Midbrain (tissue), 1 donor: ENCODE data around the gene CNPY3.
A peak's percentile ranks its signal among the peaks of the same experiment; 100 is the strongest.
"Not testable (repeated sequence)": the region's sequence is repeated elsewhere in the genome, so short reads cannot be mapped to it uniquely, and the experiment has no call there.

Source experiments
- DNase-seq: peaks from one replicate; lab custom pipeline; 2025; lab: John Stamatoyannopoulos, UW

CNPY3 gene

GRCh38 chr6:42915732-42916131, 13.5 kb upstream of the CNPY3 start, which contains the start of gene PTCRA:
Gene PTCRA, plus strand, starts transcription at chr6:42916053. Its CDS starts 17 bp downstream, at chr6:42916070.
- DNase-seq, result no peak

DNA sequence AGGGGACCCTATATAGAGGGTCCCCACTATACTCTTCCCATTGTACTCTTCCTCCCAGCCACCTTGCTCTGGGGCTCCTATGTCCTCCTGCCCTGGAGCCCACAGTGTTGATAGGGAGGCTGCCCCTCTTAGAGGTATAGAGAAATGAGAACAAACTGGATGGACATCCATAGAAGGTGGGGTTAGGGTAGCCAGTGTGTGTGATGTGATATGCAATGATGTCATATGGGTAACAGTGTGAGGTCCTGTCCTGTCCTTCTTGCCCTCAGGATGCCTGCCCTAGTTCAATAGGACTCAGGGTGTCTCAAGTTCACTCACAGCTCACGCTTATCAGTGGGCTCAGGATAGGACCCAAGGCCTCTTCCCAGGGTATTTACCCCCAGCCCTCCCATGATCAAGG, 13.0 kb upstream of the CNPY3 start:
- no peak for DNase-seq

- no peak for DNase-seq
Observed at GRCh38 chr6:42921801-42922200, 7.5 kb upstream of the CNPY3 start.

DNA sequence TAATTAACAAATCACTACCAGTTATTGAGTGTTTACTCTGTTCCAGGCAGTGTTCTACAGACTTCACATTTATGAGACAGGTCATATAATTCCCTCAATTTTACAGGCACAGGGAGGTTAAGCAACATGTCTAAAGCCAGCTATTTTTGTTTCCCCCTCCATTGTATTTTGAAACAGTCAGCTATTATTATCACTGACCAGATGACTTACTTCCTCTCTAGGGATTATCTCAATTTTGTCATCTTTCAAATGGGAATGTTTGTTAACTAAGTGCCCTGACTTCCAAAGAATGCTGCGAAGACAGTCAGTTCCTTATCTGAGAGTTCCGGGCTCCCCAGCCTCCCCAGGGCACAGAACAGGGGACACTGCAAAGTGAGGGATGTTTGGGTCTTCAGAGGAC, 5.6 kb upstream of the CNPY3 start:
- no peak for DNase-seq

- no peak for DNase-seq
Observed at GRCh38 chr6:42925248-42925857, 3.9 kb upstream of the CNPY3 start.

DNA sequence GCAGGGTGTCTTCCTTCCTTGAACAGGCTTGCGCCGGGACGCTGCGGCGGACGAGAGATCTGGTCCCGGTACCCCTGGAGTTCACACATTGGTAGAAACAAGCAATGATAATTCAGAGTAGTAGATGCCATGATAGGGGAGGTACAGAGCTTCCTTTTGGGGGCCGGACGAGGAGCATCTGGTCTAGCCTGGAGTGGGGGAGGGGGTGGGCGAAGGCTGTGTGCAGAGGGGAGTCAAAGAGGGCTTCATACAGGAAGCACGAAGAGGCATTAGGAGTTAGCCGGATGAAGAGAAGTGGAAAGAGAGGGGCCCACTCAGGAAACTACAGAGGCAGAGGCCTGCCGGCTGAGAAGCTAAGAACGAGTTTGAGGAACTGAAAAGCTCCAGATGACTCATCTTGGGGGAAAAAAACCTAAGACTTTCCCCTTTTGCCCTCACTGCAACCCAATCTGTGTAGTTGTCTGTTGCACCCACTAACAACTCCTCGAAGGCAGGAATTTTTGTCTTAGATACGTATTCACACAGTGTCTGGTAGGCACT, 611 bp downstream of the CNPY3 start:
- DNase-seq, result peak; percentile 43

GRCh38 chr6:42932412-42932811, 3.1 kb downstream of the CNPY3 start:
- no peak for DNase-seq

DNA sequence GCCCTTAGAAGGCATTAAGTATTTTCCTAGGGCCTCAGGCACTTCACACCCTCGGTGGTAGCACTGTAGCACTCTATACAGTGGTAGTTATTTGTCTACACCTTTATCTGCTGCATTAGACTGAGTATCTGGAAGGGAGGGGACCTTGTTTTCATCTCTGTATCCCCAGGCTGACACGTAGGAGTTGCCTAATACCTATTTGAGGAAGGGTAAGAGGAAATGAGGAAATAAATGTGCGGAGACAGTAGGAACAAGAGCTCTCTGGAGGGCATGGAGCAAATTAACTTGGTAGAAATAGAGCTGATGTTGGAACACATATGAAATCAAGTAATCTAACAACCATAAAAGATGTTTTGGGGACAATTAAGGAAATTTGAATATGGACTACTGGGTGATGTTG, 3.9 kb downstream of the CNPY3 start:
- DNase-seq, result peak; percentile 14

DNA sequence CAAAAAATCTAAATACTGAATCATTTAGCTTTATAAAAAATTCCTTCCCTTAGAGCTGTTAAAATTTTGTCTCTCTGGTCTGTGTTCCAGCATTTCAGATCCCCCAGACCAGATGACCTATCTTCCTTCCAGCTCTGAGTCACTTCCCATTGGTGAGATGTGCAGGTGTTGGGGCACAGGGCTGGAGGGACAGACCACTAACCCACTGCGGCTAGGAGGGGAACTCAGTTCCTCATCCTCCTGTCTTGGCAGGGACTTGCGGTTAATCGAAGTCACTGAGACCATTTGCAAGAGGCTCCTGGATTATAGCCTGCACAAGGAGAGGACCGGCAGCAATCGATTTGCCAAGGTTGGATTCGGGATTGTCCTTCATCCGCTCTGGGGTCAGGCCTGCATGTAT, 6.0 kb downstream of the CNPY3 start:
- DNase-seq, result no peak

GRCh38 chr6:42936398-42936797, 7.1 kb downstream of the CNPY3 start:
- no peak for DNase-seq

- no peak for DNase-seq
Observed at GRCh38 chr6:42937548-42938427, 8.5 kb downstream of the CNPY3 start.

DNA sequence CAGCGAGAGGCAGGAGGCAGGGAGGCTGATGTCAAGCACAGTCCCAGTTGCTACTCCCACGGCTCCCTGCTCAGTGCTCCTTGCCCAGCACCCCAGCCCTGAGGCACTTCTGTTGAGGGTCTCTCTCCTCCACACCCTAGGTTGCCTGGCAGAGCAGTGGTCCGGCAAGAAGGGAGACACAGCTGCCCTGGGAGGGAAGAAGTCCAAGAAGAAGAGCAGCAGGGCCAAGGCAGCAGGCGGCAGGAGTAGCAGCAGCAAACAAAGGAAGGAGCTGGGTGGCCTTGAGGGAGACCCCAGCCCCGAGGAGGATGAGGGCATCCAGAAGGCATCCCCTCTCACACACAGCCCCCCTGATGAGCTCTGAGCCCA, 9.1 kb downstream of the CNPY3 start:
- no peak for DNase-seq

DNA sequence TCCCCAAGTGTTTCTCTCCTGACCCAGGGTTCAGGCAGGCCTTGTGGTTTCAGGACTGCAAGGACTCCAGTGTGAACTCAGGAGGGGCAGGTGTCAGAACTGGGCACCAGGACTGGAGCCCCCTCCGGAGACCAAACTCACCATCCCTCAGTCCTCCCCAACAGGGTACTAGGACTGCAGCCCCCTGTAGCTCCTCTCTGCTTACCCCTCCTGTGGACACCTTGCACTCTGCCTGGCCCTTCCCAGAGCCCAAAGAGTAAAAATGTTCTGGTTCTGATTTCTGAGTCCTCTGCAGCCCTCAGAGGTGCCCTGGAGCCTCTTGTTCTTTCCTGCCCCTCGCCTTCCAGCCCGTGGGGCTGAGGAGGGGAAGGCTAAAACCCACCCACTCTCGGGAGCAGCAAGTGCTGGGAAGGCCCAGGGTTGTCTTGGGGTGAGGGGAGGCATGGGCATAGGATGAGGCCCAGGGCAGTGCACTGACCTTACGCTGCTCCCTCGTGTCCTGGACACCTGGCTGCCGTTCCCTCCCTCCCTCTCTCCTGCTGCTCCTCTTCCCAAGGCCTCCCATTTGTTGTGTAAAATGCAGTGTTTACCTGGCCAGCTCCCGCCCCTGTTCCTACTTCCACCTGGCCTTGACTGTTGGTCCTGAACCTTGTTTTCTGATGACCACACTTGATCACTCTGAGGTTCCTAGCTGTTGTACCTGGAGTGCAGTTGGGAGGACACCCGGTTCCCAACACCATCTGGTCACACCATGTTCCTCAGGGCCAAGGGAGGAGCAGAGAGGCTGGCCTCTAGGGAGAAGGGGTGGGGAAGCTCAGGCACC, 9.9 kb downstream of the CNPY3 start:
- DNase-seq, result no peak

- no peak for DNase-seq
Observed at GRCh38 chr6:42939810-42940167, 10.5 kb downstream of the CNPY3 start.

- no peak for DNase-seq
Observed at GRCh38 chr6:42940493-42941045, 11.3 kb downstream of the CNPY3 start.

GRCh38 chr6:42941356-42941755, 12.1 kb downstream of the CNPY3 start:
- DNase-seq, result not testable (repeated sequence)

- DNase-seq, result no peak
Observed at GRCh38 chr6:42942444-42942843, 13.2 kb downstream of the CNPY3 start.

- no peak for DNase-seq
Observed at GRCh38 chr6:42947950-42948349, 18.7 kb downstream of the CNPY3 start.

- DNase-seq, result no peak
Observed at GRCh38 chr6:42952389-42952788, 23.1 kb downstream of the CNPY3 start.

GRCh38 chr6:42954405-42954804, 25.1 kb downstream of the CNPY3 start:
- DNase-seq, result not testable (repeated sequence)

GRCh38 chr6:42958125-42958524, 28.8 kb downstream of the CNPY3 start:
- no peak for DNase-seq

GRCh38 chr6:42959917-42960242, 30.6 kb downstream of the CNPY3 start:
- no peak for DNase-seq
